Small intestine (tissue), 7 donors: Measurements from ENCODE around the gene NDUFA13. TPM values are rescaled to one million over a fixed set of nuclear protein-coding genes. Genes with fewer than 3 reads are reported as not detected.

ENCODE experiments used
- DNase-seq, 2 donors: peaks; one replicate each; pipeline versions ENCODE4 v3.0.0 to v3.0.0-alpha.2; 2013
- FAIRE-seq: peaks from 2 replicates; lab custom pipeline; 2012; peaks lifted over from hg19 to GRCh38; lab: Jason Lieb, UNC
- H3K27ac ChIP-seq, 3 donors: one replicate each; pipeline ENCODE4 v1.5.1; 2013; ENCODE audit warnings: low read length in 2 of 3, mild to moderate bottlenecking in 2 of 3, control low read depth in 1 of 3, inconsistent platforms in 1 of 3, low read depth in 1 of 3, moderate library complexity in 1 of 3
- H3K27me3 ChIP-seq, 3 donors: one replicate each; pipeline ENCODE4 v1.6.1; 2013; ENCODE audit warnings: low read length in 3 of 3, inconsistent platforms in 1 of 3; ENCODE audit not compliant: control insufficient read depth in 3 of 3, insufficient read depth in 3 of 3
- H3K36me3 ChIP-seq, 3 donors: one replicate each; pipeline ENCODE4 v1.6.1; 2013; ENCODE audit warnings: low read length in 3 of 3, inconsistent platforms in 1 of 3, low read depth in 1 of 3, mild to moderate bottlenecking in 1 of 3, moderate library complexity in 1 of 3; ENCODE audit not compliant: control insufficient read depth in 3 of 3, insufficient read depth in 2 of 3
- H3K4me1 ChIP-seq, 3 donors: one replicate each; pipeline ENCODE4 v1.6.1; 2013; ENCODE audit warnings: low read length in 2 of 3, inconsistent platforms in 1 of 3, low read depth in 1 of 3, mild to moderate bottlenecking in 1 of 3, moderate library complexity in 1 of 3; ENCODE audit not compliant: control insufficient read depth in 3 of 3, insufficient read depth in 2 of 3
- H3K4me3 ChIP-seq, 3 donors: one replicate each; pipeline ENCODE4 v1.5.1; 2013; ENCODE audit warnings: low read length in 3 of 3, control low read depth in 1 of 3, inconsistent platforms in 1 of 3, low read depth in 1 of 3, mild to moderate bottlenecking in 1 of 3, moderate library complexity in 1 of 3
- H3K9me3 ChIP-seq, 2 donors: one replicate each; pipeline ENCODE4 v1.6.1; 2013; ENCODE audit warnings: low read depth in 1 of 2, low read length in 1 of 2; ENCODE audit not compliant: control insufficient read depth in 2 of 2, insufficient read depth in 1 of 2
- WGBS, 3 donors: extraction: QIAGEN DNeasy Blood & Tissue Kit; methylation state at CpG; one replicate each; pipeline ENCODE4 v1.1.7; 2013; 5-methylcytosine and 5-hydroxymethylcytosine counted together
- polyA plus RNA-seq, 4 donors: library from polyadenylated mRNA; stranded (reverse) in 3 of 4; unstranded in 1 of 4; fragments of 200-250 nt in 3 of 4; fragments of 120-200 nt in 1 of 4; gene quantifications; one replicate each; pipeline versions ENCODE4 v1.2.1 to v1.2.3, GENCODE V29; 2013
- donor health status: healthy with polysubstance abuse.
- donor health status: control.
- donor health status: control.
- donor health status: Bipolar disorder and iron deficiency.
- donor health status: healthy.

The NDUFA13 gene
- polyA plus RNA-seq, 4 donors: 203 to 344 (median 339) TPM

GRCh38 chr19:19492026-19492610, 23.9 kb upstream of the NDUFA13 start:
- Histone ChIP-seq H3K4me1 (peaks cover 8 to 30% (median 9%) of the 10 kb centered on the region in 3 donors), H3K27me3 (no peaks in the 10 kb centered on the region), H3K36me3 (peaks cover 13 to 74% (median 17%) of the 10 kb centered on the region in 3 donors), H3K27ac (no peak overlapping the region), H3K9me3 (no peaks in the 10 kb centered on the region), H3K4me3 (no peak overlapping the region)
- no peak for DNase-seq
- 89 to 92% (median 90%) methylated on average over 21 of the region's 21 CpGs for WGBS, 3 donors
- FAIRE-seq: no peak

- Histone ChIP-seq H3K9me3 (no peaks in the 10 kb centered on the region), H3K27ac (no peak overlapping the region), H3K27me3 (no peaks in the 10 kb centered on the region), H3K36me3 (peaks cover 21 to 84% (median 23%) of the 10 kb centered on the region in 3 donors), H3K4me1 (peaks cover 0 to 13% (median 7%) of the 10 kb centered on the region in 3 donors), H3K4me3 (no peak overlapping the region)
- 88 to 91% (median 90%) methylated on average over 15 of the region's 15 CpGs for WGBS, 3 donors
- no peak for DNase-seq
- no peak for FAIRE-seq
These were observed 22.0 kb upstream of the NDUFA13 start for GRCh38 chr19:19493841-19494546.

GRCh38 chr19:19495614-19496603, 20.1 kb upstream of the NDUFA13 start:
- Histone ChIP-seq H3K4me1 (no peaks in the 10 kb centered on the region), H3K4me3 (no peak overlapping the region), H3K36me3 (peaks cover 31 to 95% (median 31%) of the 10 kb centered on the region in 3 donors), H3K27ac (no peak overlapping the region), H3K27me3 (no peaks in the 10 kb centered on the region), H3K9me3 (no peaks in the 10 kb centered on the region)
- FAIRE-seq (no peak), DNase-seq (no peak)
- WGBS, 3 donors: 93 to 96% (median 95%) methylated on average over 30 of the region's 30 CpGs

GRCh38 chr19:19498255-19498991, 17.6 kb upstream of the NDUFA13 start:
- no peak overlapping the region for H3K27ac ChIP-seq
- H3K4me1 ChIP-seq: no peaks in the 10 kb centered on the region
- FAIRE-seq (no peak), DNase-seq (no peak)
- no peaks in the 10 kb centered on the region for H3K27me3 ChIP-seq
- H3K4me3 ChIP-seq: no peak overlapping the region
- no peaks in the 10 kb centered on the region for H3K9me3 ChIP-seq
- H3K36me3 ChIP-seq: peaks cover 43 to 95% (median 43%) of the 10 kb centered on the region in 3 donors
- WGBS, 3 donors: 94 to 95% (median 95%) methylated on average over 31 to 33 of the region's 33 CpGs

- no peak for FAIRE-seq
- Histone ChIP-seq H3K27me3 (no peaks in the 10 kb centered on the region), H3K4me3 (no peak overlapping the region), H3K27ac (no peak overlapping the region), H3K9me3 (no peaks in the 10 kb centered on the region), H3K4me1 (no peaks in the 10 kb centered on the region), H3K36me3 (peaks cover 35 to 96% (median 40%) of the 10 kb centered on the region in 3 donors)
- WGBS, 3 donors: 89 to 94% (median 93%) methylated on average over 18 of the region's 18 CpGs
- DNase-seq: no peak
These were observed 16.6 kb upstream of the NDUFA13 start for GRCh38 chr19:19499272-19499995.

- no peak overlapping the region for H3K27ac ChIP-seq
- H3K4me1 ChIP-seq: no peaks in the 10 kb centered on the region
- FAIRE-seq (no peak), DNase-seq (no peak)
- no peaks in the 10 kb centered on the region for H3K27me3 ChIP-seq
- H3K9me3 ChIP-seq: no peaks in the 10 kb centered on the region
- no peak overlapping the region for H3K4me3 ChIP-seq
- H3K36me3 ChIP-seq: peaks cover 38 to 99% (median 45%) of the 10 kb centered on the region in 3 donors
- WGBS, 3 donors: 86 to 90% (median 88%) methylated on average over 33 to 34 of the region's 34 CpGs
These were observed 14.9 kb upstream of the NDUFA13 start for GRCh38 chr19:19500975-19501644.

GRCh38 chr19:19501798-19502197, 14.2 kb upstream of the NDUFA13 start:
- no peak for FAIRE-seq
- Histone ChIP-seq H3K4me3 (no peak overlapping the region), H3K36me3 (peaks cover 39 to 98% (median 47%) of the 10 kb centered on the region in 3 donors), H3K27ac (no peak overlapping the region), H3K27me3 (no peaks in the 10 kb centered on the region), H3K4me1 (no peaks in the 10 kb centered on the region), H3K9me3 (no peaks in the 10 kb centered on the region)
- WGBS, 3 donors: 96 to 98% (median 96%) methylated on average over 26 of the region's 26 CpGs
- no peak for DNase-seq
